ENCODE data around the gene FAR2.
A peak's percentile ranks its signal among the peaks of the same experiment; 100 is the strongest.
"Not testable (repeated sequence)": the region's sequence is repeated elsewhere in the genome, so short reads cannot be mapped to it uniquely, and the experiment has no call there.

Gene FAR2

DNA sequence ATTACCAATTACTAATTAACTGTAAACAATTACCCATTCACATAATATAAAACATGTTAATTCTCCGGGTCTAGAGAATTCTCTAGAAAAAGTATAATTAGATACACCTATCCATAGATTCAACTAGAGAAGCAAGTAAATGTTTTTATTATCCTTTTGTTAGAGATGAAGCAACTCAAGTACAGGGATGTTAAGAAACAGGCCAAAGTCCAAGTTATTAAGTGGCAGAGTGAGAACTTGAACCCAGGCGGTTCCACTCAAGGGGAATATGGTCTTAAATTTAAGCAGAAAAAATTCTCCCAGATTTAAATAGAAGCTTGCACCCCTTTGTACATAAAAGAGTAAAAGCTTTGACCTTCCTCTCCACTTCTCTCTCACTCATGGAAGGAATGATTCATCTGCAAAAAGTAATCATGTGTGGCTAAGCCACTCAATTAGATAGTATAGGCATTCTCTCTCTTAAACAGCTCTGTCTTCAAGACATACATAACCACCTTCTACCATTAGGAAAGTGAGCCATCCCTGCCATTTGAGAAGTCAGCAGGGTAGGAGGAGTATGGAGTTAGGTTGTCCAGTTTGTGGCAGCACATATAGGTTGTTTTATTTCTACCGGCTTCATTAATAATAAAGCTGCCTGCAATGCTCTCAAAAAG lies 197.8 kb downstream of the FAR2 start:
- no peak for DNase-seq

GRCh38 chr12:29350080-29350479 lies 201.0 kb downstream of the FAR2 start:
- no peak for DNase-seq

DNA sequence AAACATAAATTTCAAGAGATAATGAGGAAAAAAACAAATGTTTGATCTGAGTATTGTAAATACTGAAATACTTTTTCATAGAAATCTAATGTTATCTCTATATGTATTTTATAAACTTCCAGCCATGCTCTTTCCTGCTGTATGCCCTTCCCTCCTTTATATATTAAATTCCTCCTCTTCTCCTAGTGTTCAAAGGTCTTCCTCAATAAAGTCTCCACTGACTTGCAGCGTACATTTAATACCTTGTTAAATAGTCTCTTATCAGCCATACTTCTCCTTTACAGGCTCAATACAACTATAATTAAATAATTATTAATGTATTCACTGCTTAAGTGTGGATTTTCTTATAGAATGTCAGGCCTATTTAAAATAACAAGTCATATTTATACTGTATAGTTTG lies 205.9 kb downstream of the FAR2 start:
- no peak for DNase-seq

DNA sequence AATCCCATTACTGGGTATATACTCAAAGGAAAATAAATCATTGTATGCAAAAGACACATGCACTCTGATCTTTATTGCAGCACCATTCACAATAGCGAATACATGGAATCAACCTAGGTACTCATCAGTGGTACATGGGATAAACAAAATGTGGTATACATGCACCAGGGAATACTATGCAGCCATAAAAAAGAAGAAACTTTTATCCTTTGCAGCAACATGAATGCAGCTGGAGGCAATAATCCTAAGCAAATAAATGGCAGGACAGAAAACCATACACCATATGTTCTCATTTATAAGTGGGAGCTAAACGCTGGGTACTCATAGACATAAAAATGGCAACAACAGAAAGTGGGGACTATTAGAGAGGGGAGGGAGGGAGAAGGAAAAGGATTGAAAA lies 216.0 kb downstream of the FAR2 start:
- DNase-seq: no peak

DNA sequence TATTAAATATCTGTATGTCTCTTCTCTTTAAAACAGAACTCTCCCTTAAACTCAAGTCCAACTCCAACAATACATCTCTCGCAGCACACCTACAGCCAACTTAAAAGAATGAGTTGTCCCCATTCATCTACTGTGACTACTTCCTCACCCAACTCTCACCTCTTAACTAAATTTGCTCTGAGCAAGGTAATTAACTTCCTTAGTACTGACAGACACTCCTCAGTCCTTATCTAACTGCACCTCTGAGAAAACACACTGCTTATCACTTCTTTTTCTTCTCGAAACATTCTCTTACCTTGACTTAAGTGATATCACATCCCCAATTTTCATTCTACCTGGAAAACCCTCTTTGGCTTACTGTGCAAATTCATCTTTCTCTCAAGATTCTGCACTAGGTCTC lies 224.9 kb downstream of the FAR2 start:
- DNase-seq: no peak

DNA sequence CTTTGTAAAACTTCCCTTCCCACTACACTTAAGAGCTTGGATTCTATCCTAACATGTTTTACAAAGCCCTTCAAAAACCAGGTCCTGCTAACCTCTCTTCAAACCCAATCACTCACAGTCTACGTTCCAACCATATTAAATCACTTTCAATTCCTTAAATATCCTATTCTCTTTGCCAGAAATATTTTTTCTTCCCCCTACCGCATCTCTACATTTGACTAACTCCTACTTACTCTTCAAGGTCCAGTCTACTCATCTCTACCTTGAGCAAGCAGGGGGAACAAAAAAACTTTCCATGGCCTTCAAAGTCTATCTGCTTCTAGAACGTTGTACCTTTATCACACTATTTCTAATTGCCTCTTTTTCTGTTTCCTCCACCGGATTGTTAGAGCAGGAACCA lies 225.8 kb downstream of the FAR2 start:
- no peak for DNase-seq

DNA sequence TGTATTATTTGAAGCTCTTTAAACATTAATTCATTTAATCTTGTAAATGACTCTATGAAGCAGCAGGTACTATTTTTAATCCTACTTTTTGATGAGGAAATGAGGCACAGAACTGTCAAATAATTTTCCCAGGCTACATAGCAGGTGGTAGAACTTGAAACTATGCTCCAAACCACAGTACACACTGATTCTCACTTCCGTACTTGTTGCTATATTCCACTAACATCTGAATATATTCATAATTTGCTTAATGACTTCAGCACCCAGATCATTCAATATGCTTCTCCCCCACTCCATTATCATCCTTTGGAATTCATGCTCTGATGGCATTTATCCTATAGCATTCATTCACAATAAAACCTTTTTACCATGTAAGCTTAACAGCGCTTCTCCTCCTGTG lies 227.0 kb downstream of the FAR2 start:
- DNase-seq: no peak

DNA sequence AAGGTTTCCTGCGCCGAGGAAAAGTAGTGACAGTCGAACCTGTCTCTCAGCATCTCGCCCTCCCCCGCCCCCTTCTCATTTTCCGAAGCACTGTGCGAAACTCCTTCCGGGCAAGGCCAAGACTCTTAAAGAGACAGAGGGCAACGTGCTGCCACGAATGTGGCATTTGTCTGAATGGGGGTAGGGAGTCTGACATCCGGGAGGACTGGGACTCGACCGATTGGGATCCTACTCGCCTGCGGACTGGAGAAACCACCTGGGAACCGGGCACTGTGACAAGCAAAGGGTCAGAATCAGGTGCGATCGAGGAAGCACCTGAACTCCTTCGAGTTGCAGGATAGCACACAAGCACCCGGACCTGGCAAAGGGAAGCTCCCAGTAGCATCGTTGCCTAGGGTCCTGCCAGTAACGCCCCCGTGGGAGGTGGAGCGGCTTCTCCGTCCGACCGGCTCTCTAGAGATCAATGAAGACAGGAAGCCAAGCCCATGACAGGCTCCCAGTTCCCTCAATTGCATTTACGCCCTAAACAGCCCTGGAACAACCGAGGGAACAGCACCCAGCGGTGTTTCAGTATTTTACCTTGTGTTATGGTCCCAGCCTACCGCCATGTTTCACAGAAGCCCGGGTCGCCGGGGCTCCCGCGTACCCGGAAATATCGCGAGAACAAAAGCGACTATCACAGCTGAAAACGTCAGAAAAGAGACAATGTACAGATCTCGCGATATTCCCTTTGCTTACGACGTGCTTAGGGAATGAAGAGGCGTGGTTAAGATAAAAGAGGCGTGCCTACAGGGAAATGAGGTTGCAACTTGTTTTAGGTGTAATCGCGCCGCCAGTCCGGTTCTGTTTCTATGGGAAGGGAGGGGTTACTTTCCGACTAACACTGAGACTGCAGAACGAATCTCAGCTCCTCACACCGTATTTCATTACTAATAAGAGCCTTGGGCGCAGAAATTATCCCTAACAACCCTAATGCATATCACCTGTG lies 231.8 kb downstream of the FAR2 start, which contains the start of gene ERGIC2:
TSS of gene ERGIC2 (minus strand) at position 637 of the 988 bp plus-strand sequence. CDS start 9,539 bp downstream, outside the sequence.
- DNase-seq: peak; percentile 99

DNA sequence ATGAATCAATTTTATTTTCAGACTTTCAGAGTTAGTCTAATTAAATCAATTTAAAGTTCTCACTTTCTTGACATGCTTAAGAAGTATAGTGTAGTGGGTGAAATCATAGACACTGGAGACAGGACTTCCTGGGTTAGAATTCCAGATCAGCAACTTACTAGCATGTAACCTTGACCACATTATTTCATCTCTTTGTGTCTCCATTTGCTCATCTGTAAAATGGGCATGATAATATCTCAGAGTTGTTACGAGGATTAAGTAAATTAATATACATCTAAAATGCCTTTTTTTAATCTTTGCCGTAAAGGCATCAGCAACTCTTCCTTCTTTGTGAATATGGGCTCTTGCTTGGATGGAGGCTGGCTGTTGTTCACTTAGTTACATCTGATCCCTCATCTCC lies 233.2 kb downstream of the FAR2 start:
- no peak for DNase-seq

GRCh38 chr12:29385194-29385593 lies 236.1 kb downstream of the FAR2 start:
- DNase-seq: not testable (repeated sequence)

All from NCI-H1436 (cell line).